T47D (cell line): ENCODE results near the gene TMEM175.

Source experiments
- DNase-seq, 2 experiments: peaks; one replicate each; pipeline versions ENCODE4 v3.0.0 to v3.0.0-alpha.2; 2011 to 2012; ENCODE audit warnings: low read depth in 1 of 2, low spot score in 1 of 2
- JUND ChIP-seq: IDR thresholded peaks from 2 replicates; pipeline ENCODE4 v1.6.1; 2012; ENCODE audit warnings: low read depth
- in situ Hi-C: cut with HindIII; loops from 2 replicates; pipeline ENCODE4 v1.10.0; 2016; ENCODE audit warnings: low sequenced_read_pairs, low pct_unique_long_range_greater_than_20kb

Gene TMEM175

DNA sequence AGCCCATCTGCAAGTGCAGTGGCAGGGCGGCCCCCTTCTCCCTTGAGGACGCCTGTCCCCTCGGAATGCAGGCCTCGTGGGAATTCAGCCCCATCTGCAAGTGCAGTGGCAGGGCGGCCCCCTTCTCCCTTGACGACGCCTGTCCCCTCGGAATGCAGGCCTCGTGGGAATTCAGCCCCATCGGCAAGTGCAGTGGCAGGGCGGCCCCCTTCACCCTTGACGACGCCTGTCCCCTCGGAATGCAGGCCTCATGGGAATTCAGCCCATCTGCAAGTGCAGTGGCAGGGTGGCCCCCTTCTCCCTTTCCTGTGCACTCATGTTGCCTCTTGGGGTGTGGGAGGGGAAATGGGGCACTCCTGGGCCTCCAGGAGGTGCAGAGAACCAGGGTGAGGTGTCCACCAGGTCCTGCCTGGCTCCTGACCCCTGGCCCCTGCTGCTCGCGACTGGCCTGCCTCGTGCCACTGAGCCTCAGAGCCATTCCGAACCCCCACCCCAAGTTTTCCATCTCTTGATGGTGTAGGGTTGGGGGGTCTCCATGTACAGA is 67.7 kb downstream of the TMEM175 start:
- no peak for TF ChIP-seq JUND
- DNase-seq: no peak
- in situ Hi-C loops: no loop called here

DNA sequence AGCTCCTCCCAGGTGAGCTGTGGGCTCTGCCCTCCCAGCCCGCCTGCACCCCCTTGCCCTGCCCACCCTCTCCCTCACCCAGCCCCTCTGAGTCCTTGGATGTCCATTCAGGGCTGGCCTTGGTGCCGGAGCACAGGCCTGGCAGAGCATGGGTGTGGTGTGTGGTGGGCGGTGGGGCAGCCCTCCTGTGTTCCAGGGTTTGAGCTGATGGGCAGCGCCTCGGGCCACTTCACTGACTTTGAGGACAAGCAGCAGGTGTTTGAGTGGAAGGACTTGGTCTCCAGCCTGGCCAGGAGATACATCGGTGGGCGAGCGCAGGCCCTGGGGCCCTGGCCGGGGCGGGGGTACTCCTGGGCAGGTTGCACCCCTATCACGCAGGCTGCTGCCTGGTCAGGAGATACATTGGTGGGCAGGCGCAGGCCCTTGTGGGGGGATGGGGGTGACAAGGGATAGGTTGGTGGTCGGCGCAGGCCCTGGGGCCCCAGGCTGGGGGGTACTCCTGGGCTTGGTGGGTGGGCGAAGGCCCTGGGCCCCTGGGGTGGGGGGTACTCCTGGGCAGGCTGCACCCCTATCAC is 68.5 kb downstream of the TMEM175 start:
- in situ Hi-C loops: no loop called here
- no peak for TF ChIP-seq JUND
- DNase-seq: no peak

DNA sequence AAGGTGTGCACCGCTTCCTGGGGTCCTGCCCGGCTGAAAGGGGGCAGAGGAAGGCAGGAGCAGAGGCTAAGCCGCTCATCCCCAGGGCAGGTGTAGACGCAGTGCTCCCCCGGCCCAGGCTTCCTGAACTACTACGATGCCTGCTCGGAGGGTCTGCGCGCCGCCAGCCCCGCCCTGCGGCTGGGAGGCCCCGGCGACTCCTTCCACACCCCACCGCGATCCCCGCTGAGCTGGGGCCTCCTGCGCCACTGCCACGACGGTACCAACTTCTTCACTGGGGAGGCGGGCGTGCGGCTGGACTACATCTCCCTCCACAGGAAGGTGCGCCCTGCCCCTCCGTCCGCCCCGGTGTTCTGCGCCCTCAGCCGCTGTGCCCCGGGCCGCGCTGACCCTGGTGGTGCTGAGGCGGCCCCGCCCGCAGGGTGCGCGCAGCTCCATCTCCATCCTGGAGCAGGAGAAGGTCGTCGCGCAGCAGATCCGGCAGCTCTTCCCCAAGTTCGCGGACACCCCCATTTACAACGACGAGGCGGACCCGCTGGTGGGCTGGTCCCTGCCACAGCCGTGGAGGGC is 69.4 kb downstream of the TMEM175 start:
- in situ Hi-C loops: no loop called here
- no peak for TF ChIP-seq JUND
- no peak for DNase-seq

DNA sequence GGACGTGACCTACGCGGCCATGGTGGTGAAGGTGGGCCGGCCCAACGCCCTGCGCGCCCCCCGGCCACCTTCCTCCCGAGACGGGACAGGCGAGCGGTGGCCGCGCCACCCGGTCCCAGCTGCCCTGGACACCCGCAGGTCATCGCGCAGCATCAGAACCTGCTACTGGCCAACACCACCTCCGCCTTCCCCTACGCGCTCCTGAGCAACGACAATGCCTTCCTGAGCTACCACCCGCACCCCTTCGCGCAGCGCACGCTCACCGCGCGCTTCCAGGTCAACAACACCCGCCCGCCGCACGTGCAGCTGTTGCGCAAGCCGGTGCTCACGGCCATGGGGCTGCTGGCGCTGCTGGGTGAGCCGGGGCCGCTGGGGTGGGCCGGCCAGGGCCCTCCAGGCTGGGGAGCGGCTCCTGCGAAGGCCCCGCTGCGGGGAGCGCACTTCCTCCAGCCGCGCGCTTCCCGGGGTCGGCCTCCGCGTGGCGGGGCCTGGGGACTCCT is 69.9 kb downstream of the TMEM175 start:
- no peak for TF ChIP-seq JUND
- in situ Hi-C loops: no loop called here
- no peak for DNase-seq

DNA sequence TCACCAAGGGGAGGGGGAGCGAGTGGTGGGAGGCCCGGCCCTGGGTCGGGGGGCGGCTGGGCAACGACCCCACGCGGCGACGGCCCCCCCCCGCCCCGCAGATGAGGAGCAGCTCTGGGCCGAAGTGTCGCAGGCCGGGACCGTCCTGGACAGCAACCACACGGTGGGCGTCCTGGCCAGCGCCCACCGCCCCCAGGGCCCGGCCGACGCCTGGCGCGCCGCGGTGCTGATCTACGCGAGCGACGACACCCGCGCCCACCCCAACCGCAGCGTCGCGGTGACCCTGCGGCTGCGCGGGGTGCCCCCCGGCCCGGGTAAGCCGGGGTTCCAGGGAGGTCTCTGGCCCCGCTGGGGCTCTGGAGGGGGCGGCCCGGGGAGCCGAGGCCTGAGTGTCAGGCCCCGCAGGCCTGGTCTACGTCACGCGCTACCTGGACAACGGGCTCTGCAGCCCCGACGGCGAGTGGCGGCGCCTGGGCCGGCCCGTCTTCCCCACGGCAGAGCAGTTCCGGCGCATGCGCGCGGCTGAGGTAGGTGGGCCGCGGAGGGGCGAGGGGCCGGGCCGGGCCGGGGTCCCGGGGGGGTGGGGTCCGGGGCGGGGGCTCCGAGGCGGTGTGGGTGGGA is 70.5 kb downstream of the TMEM175 start:
- in situ Hi-C loops: no loop called here
- no peak for TF ChIP-seq JUND
- DNase-seq: no peak

DNA sequence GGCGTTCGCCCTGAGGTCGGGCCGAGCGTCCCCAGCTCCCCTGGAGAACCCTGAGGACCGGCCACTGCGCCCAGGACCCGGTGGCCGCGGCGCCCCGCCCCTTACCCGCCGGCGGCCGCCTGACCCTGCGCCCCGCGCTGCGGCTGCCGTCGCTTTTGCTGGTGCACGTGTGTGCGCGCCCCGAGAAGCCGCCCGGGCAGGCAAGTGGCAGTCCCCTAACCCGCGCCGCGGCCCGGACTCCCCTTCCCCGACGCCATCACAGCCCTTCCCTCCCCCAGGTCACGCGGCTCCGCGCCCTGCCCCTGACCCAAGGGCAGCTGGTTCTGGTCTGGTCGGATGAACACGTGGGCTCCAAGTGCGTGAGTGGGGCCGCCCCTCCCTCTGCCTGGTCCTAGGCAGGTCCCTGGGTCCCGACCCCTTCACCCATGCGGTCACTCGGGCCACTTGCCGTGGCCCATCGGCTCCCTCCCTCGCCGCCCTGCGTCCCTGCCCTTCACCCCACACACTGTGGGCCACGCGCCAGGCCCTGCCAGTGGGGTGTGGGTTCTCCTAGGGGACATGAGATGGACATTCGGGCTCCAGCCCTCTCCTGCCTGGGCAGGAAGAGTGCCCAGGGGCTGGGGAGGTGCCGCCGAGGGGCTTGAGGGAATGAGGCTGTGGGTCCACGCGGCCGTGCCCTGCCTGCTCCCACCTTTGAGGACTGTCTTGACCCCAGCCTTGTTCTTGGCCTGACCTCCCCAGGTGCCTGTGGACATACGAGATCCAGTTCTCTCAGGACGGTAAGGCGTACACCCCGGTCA is 71.2 kb downstream of the TMEM175 start:
- TF ChIP-seq JUND: no peak
- in situ Hi-C loops: no loop called here
- DNase-seq: no peak

DNA sequence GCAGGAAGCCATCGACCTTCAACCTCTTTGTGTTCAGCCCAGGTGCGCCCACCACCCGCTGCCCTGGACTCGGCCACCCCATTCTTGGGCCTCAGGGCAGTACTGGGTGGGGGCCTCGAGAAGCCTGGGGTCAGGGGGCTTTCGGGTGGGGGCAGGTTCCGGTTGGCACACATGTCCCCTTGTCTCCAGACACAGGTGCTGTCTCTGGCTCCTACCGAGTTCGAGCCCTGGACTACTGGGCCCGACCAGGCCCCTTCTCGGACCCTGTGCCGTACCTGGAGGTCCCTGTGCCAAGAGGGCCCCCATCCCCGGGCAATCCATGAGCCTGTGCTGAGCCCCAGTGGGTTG is 71.8 kb downstream of the TMEM175 start:
- DNase-seq: no peak
- TF ChIP-seq JUND: no peak
- in situ Hi-C loops: no loop called here

DNA sequence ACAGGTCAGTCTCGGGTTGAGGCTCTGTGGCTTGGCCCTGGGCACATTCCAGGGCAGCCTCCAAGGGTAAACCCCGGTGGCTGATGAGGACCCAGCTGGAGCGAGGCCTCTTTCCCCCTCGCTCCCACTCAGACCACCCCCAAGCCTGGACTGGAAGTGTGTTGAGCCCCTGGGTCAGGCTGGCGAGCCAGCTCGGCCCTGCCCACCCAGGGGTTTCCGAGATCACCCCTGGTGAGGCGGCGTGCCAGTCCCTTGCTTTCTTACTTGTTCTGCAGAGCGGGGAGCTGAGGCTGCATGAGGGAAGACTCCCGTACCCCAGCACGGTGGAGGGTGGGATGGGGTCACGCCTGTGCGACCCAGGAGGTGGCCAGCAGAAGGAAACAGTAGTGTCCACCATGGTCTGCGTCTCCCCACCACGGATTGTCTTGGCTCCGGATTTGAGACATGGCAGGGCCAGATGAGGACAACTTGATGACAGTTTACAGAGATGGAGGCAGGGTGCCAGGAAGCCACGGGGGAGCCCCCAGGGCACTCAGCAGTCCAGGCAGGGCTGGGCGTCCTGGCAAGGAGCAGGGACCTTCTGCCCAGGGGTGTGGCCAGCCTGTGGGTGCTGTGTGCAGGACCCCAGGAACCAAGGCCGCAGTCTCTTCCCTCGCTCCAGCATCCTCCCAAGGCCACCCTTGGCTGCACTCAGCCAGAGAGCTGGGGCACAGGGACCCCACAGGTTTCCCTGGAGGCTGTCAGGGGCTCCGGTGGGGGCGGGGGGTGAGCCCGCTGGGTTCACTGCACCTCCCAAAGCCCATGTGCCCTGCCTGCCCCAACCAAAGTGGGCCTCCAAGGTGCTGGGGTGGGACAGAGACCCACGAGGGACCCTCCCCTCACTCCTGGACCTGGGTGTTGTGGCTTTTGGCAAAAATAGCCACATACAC is 72.6 kb downstream of the TMEM175 start:
- in situ Hi-C loops: no loop called here
- TF ChIP-seq JUND: no peak
- no peak for DNase-seq

DNA sequence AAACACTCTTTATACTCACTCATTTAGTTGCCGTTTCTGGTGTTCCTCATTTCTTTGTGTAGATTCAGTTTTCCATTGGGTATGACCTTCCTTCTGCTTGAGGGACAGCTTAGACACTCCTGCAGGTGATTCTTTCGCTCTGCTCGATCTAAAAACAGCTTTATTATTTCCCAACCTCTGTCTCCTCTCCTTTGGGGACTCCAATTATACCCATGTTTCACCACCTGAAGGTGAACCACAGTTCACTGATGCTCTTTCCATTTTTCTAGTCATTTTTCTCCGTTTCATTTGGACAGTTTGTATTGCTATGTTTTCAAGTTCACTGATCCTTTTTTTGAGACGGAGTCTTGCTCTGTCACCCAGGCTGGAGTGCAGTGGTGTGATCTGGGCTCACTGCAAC is 74.6 kb downstream of the TMEM175 start:
- DNase-seq: no peak
- TF ChIP-seq JUND: no peak
- in situ Hi-C loops: no loop called here
